Measurements from ENCODE around the gene CORIN. TPM values are rescaled to one million over a fixed set of nuclear protein-coding genes. Genes with fewer than 3 reads are reported as not detected.

CORIN gene
- total and polyA plus RNA-seq, 4 donors: 0.02 to 0.23 (median 0.15) TPM

DNA sequence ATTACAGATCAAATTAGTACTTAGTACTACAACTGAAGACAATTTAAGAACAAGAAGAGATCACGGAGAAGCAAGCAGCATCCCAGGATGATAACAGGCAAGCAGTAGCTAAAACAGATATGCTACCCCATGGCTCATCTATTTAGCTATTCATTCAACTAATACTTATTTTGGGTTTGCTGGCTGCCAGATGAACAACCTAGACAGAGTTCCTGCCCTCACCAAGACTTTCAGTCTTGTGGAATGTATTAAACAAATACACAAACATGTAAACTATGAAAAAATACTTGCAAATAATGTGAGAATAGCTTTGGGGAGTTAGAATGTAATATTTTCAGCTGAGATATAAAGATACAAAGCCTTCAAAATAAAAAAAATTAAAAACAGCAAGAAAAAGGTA lies 2.4 kb upstream of the CORIN start:
- Histone ChIP-seq H3K27me3 (ENCODE audit: control insufficient read depth in 4 of 4, insufficient read depth in 4 of 4, low read length in 3 of 4) (no peaks in the 10 kb centered on the region), H3K4me3 (ENCODE audit: low read depth in 1 of 3, low read length in 3 of 3) (no peak overlapping the region), H3K9me3 (ENCODE audit: control insufficient read depth in 4 of 4, low read length in 3 of 4) (no peaks in the 10 kb centered on the region), H3K27ac (ENCODE audit: low read depth in 1 of 2, low read length in 2 of 2) (no peak overlapping the region), H3K9ac (ENCODE audit: low read depth in 1 of 2, low read length in 2 of 2) (no peak overlapping the region), H3K36me3 (ENCODE audit: control insufficient read depth in 4 of 4, insufficient read depth in 3 of 4, low read depth in 1 of 4, low read length in 3 of 4) (peaks cover 0 to 4% (median 2%) of the 10 kb centered on the region in 4 donors), H3K4me1 (ENCODE audit: control insufficient read depth in 4 of 4, insufficient read depth in 4 of 4, low read length in 3 of 4) (peaks cover 2 to 26% (median 17%) of the 10 kb centered on the region in 4 donors)
- TF ChIP-seq RAD21 (IDR thresholded peaks at IDR 0.05): no peak
- no peak for TF ChIP-seq GABPA (IDR thresholded peaks at IDR 0.05 in 1 of 2, conservative IDR thresholded peaks at IDR 0.05 in 1 of 2)
- TF ChIP-seq, protein P1, sequence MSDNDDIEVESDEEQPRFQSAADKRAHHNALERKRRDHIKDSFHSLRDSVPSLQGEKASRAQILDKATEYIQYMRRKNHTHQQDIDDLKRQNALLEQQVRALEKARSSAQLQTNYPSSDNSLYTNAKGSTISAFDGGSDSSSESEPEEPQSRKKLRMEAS (IDR thresholded peaks at IDR 0.05): no peak
- TF ChIP-seq, protein P2, sequence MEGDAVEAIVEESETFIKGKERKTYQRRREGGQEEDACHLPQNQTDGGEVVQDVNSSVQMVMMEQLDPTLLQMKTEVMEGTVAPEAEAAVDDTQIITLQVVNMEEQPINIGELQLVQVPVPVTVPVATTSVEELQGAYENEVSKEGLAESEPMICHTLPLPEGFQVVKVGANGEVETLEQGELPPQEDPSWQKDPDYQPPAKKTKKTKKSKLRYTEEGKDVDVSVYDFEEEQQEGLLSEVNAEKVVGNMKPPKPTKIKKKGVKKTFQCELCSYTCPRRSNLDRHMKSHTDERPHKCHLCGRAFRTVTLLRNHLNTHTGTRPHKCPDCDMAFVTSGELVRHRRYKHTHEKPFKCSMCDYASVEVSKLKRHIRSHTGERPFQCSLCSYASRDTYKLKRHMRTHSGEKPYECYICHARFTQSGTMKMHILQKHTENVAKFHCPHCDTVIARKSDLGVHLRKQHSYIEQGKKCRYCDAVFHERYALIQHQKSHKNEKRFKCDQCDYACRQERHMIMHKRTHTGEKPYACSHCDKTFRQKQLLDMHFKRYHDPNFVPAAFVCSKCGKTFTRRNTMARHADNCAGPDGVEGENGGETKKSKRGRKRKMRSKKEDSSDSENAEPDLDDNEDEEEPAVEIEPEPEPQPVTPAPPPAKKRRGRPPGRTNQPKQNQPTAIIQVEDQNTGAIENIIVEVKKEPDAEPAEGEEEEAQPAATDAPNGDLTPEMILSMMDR (IDR thresholded peaks at IDR 0.05; ENCODE audit: low read depth, low read length, missing input control): no peak
- TF ChIP-seq SP1 (IDR thresholded peaks at IDR 0.05): no peak
- TF ChIP-seq, protein P3, sequence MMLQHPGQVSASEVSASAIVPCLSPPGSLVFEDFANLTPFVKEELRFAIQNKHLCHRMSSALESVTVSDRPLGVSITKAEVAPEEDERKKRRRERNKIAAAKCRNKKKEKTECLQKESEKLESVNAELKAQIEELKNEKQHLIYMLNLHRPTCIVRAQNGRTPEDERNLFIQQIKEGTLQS (IDR thresholded peaks at IDR 0.05): no peak
- no peak for TF ChIP-seq YY1 (IDR thresholded peaks at IDR 0.05)
- TF ChIP-seq HNF4G (IDR thresholded peaks at IDR 0.05): no peak
- TF ChIP-seq, protein P4, sequence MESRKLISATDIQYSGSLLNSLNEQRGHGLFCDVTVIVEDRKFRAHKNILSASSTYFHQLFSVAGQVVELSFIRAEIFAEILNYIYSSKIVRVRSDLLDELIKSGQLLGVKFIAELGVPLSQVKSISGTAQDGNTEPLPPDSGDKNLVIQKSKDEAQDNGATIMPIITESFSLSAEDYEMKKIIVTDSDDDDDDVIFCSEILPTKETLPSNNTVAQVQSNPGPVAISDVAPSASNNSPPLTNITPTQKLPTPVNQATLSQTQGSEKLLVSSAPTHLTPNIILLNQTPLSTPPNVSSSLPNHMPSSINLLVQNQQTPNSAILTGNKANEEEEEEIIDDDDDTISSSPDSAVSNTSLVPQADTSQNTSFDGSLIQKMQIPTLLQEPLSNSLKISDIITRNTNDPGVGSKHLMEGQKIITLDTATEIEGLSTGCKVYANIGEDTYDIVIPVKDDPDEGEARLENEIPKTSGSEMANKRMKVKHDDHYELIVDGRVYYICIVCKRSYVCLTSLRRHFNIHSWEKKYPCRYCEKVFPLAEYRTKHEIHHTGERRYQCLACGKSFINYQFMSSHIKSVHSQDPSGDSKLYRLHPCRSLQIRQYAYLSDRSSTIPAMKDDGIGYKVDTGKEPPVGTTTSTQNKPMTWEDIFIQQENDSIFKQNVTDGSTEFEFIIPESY (IDR thresholded peaks at IDR 0.05): no peak
- no peak for TF ChIP-seq RXRA (IDR thresholded peaks at IDR 0.05)
- no peak for TF ChIP-seq TAF1 (conservative IDR thresholded peaks at IDR 0.05)
- TF ChIP-seq HNF4A (conservative IDR thresholded peaks at IDR 0.05): no peak
- TF ChIP-seq JUND (IDR thresholded peaks at IDR 0.05): no peak
- no peak for TF ChIP-seq NR2F2 (IDR thresholded peaks at IDR 0.05)
- TF ChIP-seq, protein P5, sequence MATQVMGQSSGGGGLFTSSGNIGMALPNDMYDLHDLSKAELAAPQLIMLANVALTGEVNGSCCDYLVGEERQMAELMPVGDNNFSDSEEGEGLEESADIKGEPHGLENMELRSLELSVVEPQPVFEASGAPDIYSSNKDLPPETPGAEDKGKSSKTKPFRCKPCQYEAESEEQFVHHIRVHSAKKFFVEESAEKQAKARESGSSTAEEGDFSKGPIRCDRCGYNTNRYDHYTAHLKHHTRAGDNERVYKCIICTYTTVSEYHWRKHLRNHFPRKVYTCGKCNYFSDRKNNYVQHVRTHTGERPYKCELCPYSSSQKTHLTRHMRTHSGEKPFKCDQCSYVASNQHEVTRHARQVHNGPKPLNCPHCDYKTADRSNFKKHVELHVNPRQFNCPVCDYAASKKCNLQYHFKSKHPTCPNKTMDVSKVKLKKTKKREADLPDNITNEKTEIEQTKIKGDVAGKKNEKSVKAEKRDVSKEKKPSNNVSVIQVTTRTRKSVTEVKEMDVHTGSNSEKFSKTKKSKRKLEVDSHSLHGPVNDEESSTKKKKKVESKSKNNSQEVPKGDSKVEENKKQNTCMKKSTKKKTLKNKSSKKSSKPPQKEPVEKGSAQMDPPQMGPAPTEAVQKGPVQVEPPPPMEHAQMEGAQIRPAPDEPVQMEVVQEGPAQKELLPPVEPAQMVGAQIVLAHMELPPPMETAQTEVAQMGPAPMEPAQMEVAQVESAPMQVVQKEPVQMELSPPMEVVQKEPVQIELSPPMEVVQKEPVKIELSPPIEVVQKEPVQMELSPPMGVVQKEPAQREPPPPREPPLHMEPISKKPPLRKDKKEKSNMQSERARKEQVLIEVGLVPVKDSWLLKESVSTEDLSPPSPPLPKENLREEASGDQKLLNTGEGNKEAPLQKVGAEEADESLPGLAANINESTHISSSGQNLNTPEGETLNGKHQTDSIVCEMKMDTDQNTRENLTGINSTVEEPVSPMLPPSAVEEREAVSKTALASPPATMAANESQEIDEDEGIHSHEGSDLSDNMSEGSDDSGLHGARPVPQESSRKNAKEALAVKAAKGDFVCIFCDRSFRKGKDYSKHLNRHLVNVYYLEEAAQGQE (IDR thresholded peaks at IDR 0.05): no peak
- no peak for TF ChIP-seq FOXA2 (IDR thresholded peaks at IDR 0.05)
- no peak for TF ChIP-seq EGR1 (IDR thresholded peaks at IDR 0.05; ENCODE audit: low read depth in 2 of 2)
- TF ChIP-seq FOXA1 (IDR thresholded peaks at IDR 0.05): no peak
- 97% methylated on average over 1 of the region's 1 CpG for WGBS
- no peak for DNase-seq (ENCODE audit: low spot score)
